Lower leg skin (tissue), 4 donors: ENCODE data around the gene HERPUD2. TPM values are rescaled to one million over a fixed set of nuclear protein-coding genes. Genes with fewer than 3 reads are reported as not detected.
A peak's percentile ranks its signal among the peaks of the same experiment; 100 is the strongest.
"Not testable (repeated sequence)": the region's sequence is repeated elsewhere in the genome, so short reads cannot be mapped to it uniquely, and the experiment has no call there.

Experiments
- DNase-seq, 2 donors: peaks; one replicate each; pipeline ENCODE4 v3.0.0-alpha.2; 2019; ENCODE audit warnings: low spot score in 2 of 2
- H3K4me3 ChIP-seq: fragments of 200-600 bp; sonication (generic); 2 replicates; pipeline ENCODE4 v1.5.1; 2017; ENCODE audit warnings: mild to moderate bottlenecking, low read depth; ENCODE audit not compliant: poor library complexity, severe bottlenecking
- CTCF ChIP-seq, 3 donors: fragments of 450-650 bp; IDR thresholded peaks; one replicate each; pipeline ENCODE4 v1.5.1; 2016; ENCODE audit warnings: antibody characterized with exemption in 3 of 3, mild to moderate bottlenecking in 3 of 3, moderate library complexity in 2 of 3
- POLR2A ChIP-seq, 2 donors: fragments of 450-650 bp; IDR thresholded peaks; one replicate each; pipeline ENCODE4 v1.6.1; 2016 to 2017; ENCODE audit warnings: antibody characterized with exemption in 2 of 2, mild to moderate bottlenecking in 1 of 2, moderate library complexity in 1 of 2
- WGBS, 2 donors: methylation state at CpG; one replicate each; pipeline ENCODE4 v1.1.5; 2018; 5-methylcytosine and 5-hydroxymethylcytosine counted together
- intact Hi-C: fragments of 100-400 bp; cut with DNase I; formaldehyde crosslinking; loops from one replicate; pipeline ENCODE4 v1.15.0; 2023; ENCODE audit warnings: low total_unique reads
- total RNA-seq, 4 donors: library from RNA; depleted of rRNA; stranded (reverse); fragments of >200 nt; gene quantifications; one replicate each; pipeline ENCODE4 v1.1.0, GENCODE V29; 2016

Gene HERPUD2
- total RNA-seq, 4 donors from 2014 or later = 24.8 to 44.1 (median 39.3) TPM

- no peak for DNase-seq
- WGBS, 2 donors = 91 to 95% methylated on average over 7 of the region's 7 CpGs
- TF ChIP-seq CTCF (IDR thresholded peaks at IDR 0.05) = no peak
- no peak for TF ChIP-seq POLR2A (IDR thresholded peaks at IDR 0.05)
- intact Hi-C loops = no loop called here
- no peak overlapping the region for H3K4me3 ChIP-seq
These were observed 1.1 kb upstream of the HERPUD2 start for GRCh38 chr7:35695987-35696386.

- WGBS, 2 donors = 8 to 10% methylated on average over 10 of the region's 10 CpGs
- no peak for DNase-seq
- peak overlapping the region; percentile 92 for H3K4me3 ChIP-seq
- no peak for TF ChIP-seq CTCF (IDR thresholded peaks at IDR 0.05)
- TF ChIP-seq POLR2A (IDR thresholded peaks at IDR 0.05) = no peak
- intact Hi-C loops = no loop called here
These were observed 527 bp upstream of the HERPUD2 start for GRCh38 chr7:35695473-35695850.

GRCh38 chr7:35694161-35694783 is 663 bp downstream of the HERPUD2 start:
- DNase-seq = peak in 1 of 2 donors; percentile 89
- TF ChIP-seq CTCF (IDR thresholded peaks at IDR 0.05) = no peak
- TF ChIP-seq POLR2A (IDR thresholded peaks at IDR 0.05) = no peak
- H3K4me3 ChIP-seq = peak overlapping the region; percentile 92
- intact Hi-C loops = no loop called here
- WGBS, 2 donors = 1% methylated on average over 39 of the region's 41 CpGs

GRCh38 chr7:35691827-35692307 is 3.1 kb downstream of the HERPUD2 start:
- H3K4me3 ChIP-seq = no peak overlapping the region
- intact Hi-C loops = no loop called here
- WGBS, 2 donors = 80% methylated on average over 6 of the region's 6 CpGs
- DNase-seq = no peak
- TF ChIP-seq POLR2A (IDR thresholded peaks at IDR 0.05) (no peak), CTCF (IDR thresholded peaks at IDR 0.05) (no peak)

- no peak for TF ChIP-seq CTCF (IDR thresholded peaks at IDR 0.05)
- no peak for TF ChIP-seq POLR2A (IDR thresholded peaks at IDR 0.05)
- no peak overlapping the region for H3K4me3 ChIP-seq
- intact Hi-C loops = no loop called here
- DNase-seq = no peak
- WGBS, 2 donors = 86 to 89% methylated on average over 1 of the region's 1 CpG
These were observed 3.6 kb downstream of the HERPUD2 start for GRCh38 chr7:35691366-35691765.

- 89% methylated on average over 10 of the region's 10 CpGs for WGBS, 2 donors
- intact Hi-C loops, DNase-seq, H3K4me3 ChIP-seq: not testable (repeated sequence)
These were observed 4.3 kb downstream of the HERPUD2 start for GRCh38 chr7:35690614-35691013.
